Testis (tissue), 2 donors: Measurements from ENCODE around the gene ELL2.

Experiments
- POLR2A ChIP-seq: fragments of 450-650 bp; IDR thresholded peaks from one replicate; pipeline ENCODE4 v1.6.1; 2017; ENCODE audit warnings: antibody characterized with exemption, mild to moderate bottlenecking, moderate library complexity
- TF ChIP-seq, protein P1 (sequence below), 3 experiments: fragments of 450-650 bp in 2 of 3; fragments of 200-600 bp in 1 of 3; sonication (generic) in 1 of 3; IDR thresholded peaks; one replicate each; pipeline ENCODE4 v1.5.1; 2016 to 2019; ENCODE audit warnings: antibody characterized with exemption in 3 of 3, mild to moderate bottlenecking in 2 of 3, moderate library complexity in 1 of 3

DNA sequence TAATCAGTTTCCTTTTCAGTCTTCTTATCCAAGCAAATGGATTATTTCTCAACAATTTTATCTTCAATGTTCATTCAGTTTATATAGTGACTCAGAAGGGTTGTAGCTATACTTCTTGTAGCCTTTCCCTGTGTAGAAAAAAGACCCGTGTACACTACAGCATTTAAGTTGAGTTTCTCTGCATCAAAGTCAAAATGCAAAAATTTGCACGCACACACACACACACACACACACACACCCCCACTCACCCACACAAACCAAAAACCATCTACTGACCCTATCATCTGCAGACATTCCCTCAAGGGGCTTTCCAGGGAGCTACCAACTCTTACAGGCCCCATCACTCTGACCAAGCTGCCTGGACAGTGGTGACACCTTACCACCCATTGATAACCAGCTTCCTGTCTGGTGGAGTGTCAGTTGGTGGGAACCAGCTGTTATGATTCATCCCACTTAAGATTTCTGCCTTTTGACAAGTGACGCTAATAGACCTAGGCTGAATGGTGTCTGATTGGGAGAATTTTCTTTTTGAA lies 12.2 kb upstream of the ELL2 start:
- TF ChIP-seq POLR2A, result no peak
- TF ChIP-seq, protein P1, sequence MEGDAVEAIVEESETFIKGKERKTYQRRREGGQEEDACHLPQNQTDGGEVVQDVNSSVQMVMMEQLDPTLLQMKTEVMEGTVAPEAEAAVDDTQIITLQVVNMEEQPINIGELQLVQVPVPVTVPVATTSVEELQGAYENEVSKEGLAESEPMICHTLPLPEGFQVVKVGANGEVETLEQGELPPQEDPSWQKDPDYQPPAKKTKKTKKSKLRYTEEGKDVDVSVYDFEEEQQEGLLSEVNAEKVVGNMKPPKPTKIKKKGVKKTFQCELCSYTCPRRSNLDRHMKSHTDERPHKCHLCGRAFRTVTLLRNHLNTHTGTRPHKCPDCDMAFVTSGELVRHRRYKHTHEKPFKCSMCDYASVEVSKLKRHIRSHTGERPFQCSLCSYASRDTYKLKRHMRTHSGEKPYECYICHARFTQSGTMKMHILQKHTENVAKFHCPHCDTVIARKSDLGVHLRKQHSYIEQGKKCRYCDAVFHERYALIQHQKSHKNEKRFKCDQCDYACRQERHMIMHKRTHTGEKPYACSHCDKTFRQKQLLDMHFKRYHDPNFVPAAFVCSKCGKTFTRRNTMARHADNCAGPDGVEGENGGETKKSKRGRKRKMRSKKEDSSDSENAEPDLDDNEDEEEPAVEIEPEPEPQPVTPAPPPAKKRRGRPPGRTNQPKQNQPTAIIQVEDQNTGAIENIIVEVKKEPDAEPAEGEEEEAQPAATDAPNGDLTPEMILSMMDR (IDR thresholded peaks at IDR 0.05), result no peak
